ENCODE results near the gene TEX13C. TPM values are rescaled to one million over a fixed set of nuclear protein-coding genes. Genes with fewer than 3 reads are reported as not detected.

The TEX13C gene
- total RNA-seq, result not detected
- polyA plus RNA-seq (2013, experiment 1 of 2), result not detected
- polyA plus RNA-seq (2013, experiment 2 of 2), result not detected
- 0 to 0.07 (median 0) reads per million in 172 experiments for total RNA-seq

- POLR2A ChIA-PET, result no interaction called here
Observed at GRCh38 chrX:125319646-125320521, at the start of gene TEX13C. TEX13C (plus strand) TSS chrX:125319871; CDS start chrX:125320120, 249 bp downstream.

GRCh38 chrX:125287282-125287681 is 32.4 kb upstream of the TEX13C start:
- H3K27ac Mint-ChIP-seq, result no peak overlapping the region
- intact Hi-C loops (cut with DNase I, micrococcal nuclease), result no loop called here
- no peaks in the 10 kb centered on the region for H3K4me1 Mint-ChIP-seq (ENCODE audit: low read depth)
- Histone ChIP-seq H3K27me3 (ENCODE audit: control insufficient read depth in 1 of 2, insufficient read depth in 2 of 2, low read length in 2 of 2) (no peaks in the 10 kb centered on the region), H3K4me3 (ENCODE audit: low read length) (no peak overlapping the region), H3K36me3 (ENCODE audit: insufficient read depth, low read length) (no peaks in the 10 kb centered on the region), H3K27ac (ENCODE audit: low read depth in 1 of 2, low read length in 2 of 2) (no peak overlapping the region), H3K4me1 (ENCODE audit: insufficient read depth, low read length) (no peaks in the 10 kb centered on the region), H3K9me3 (ENCODE audit: control insufficient read depth in 1 of 2, insufficient read depth in 1 of 2, low read length in 2 of 2) (no peaks in the 10 kb centered on the region)
- no peaks in the 10 kb centered on the region for H3K27me3 Mint-ChIP-seq
- DNase-seq (no peak), ATAC-seq (ENCODE audit: poor library complexity) (no peak)
- H3K9me3 Mint-ChIP-seq, result no peaks in the 10 kb centered on the region
- POLR2A ChIA-PET, result no interaction called here
- TF ChIP-seq CTCF (IDR thresholded peaks at IDR 0.05), result no peak
- CTCF ChIA-PET, result no interaction called here
- no peak overlapping the region for H3K4me3 Mint-ChIP-seq
- H3K36me3 Mint-ChIP-seq (ENCODE audit: low read depth), result no peaks in the 10 kb centered on the region

More at GRCh38 chrX:125319646-125320521, at the start of gene TEX13C:
- no peak for DNase-seq
- CTCF ChIA-PET, result interaction anchor here (0.7 kb wide), 1 partner anchor 104 kb away, joined by 3 read pairs; no protein-coding TSS in a partner anchor
- Mint-ChIP-seq H3K36me3 (ENCODE audit: low read depth) (no peaks in the 10 kb centered on the region), H3K4me3 (no peak within 1 kb of the TSS), H3K4me1 (ENCODE audit: low read depth) (no peaks in the 10 kb centered on the region), H3K9me3 (no peaks in the 10 kb centered on the region), H3K27me3 (no peaks in the 10 kb centered on the region), H3K27ac (no peak within 1 kb of the TSS)
- H3K9me3 ChIP-seq (ENCODE audit: control insufficient read depth in 1 of 2, insufficient read depth in 1 of 2, low read length in 2 of 2), result peaks cover 0 to 4% of the 10 kb centered on the region in 2 experiments
- H3K27me3 ChIP-seq (ENCODE audit: control insufficient read depth in 1 of 2, insufficient read depth in 2 of 2, low read length in 2 of 2), result no peaks in the 10 kb centered on the region
- H3K36me3 ChIP-seq (ENCODE audit: insufficient read depth, low read length), result no peaks in the 10 kb centered on the region
- no peaks in the 10 kb centered on the region for H3K4me1 ChIP-seq (ENCODE audit: insufficient read depth, low read length)
- no peak within 1 kb of the TSS for H3K4me3 ChIP-seq (ENCODE audit: low read length)
- intact Hi-C loops (cut with DNase I, micrococcal nuclease), result no loop called here
- ATAC-seq (ENCODE audit: poor library complexity), result no peak
- no peak for TF ChIP-seq CTCF (IDR thresholded peaks at IDR 0.05)
- no peak within 1 kb of the TSS for H3K27ac ChIP-seq (ENCODE audit: low read depth in 1 of 2, low read length in 2 of 2)

GRCh38 chrX:125288343-125288742 is 31.3 kb upstream of the TEX13C start:
- no peak for ATAC-seq (ENCODE audit: poor library complexity)
- Mint-ChIP-seq H3K27me3 (no peaks in the 10 kb centered on the region), H3K4me3 (no peak overlapping the region), H3K4me1 (ENCODE audit: low read depth) (no peaks in the 10 kb centered on the region), H3K36me3 (ENCODE audit: low read depth) (no peaks in the 10 kb centered on the region), H3K9me3 (no peaks in the 10 kb centered on the region), H3K27ac (no peak overlapping the region)
- intact Hi-C loops (cut with DNase I, micrococcal nuclease), result no loop called here
- H3K36me3 ChIP-seq (ENCODE audit: insufficient read depth, low read length), result no peaks in the 10 kb centered on the region
- no peaks in the 10 kb centered on the region for H3K4me1 ChIP-seq (ENCODE audit: insufficient read depth, low read length)
- no peaks in the 10 kb centered on the region for H3K27me3 ChIP-seq (ENCODE audit: control insufficient read depth in 1 of 2, insufficient read depth in 2 of 2, low read length in 2 of 2)
- H3K27ac ChIP-seq (ENCODE audit: low read depth in 1 of 2, low read length in 2 of 2), result no peak overlapping the region
- H3K9me3 ChIP-seq (ENCODE audit: control insufficient read depth in 1 of 2, insufficient read depth in 1 of 2, low read length in 2 of 2), result no peaks in the 10 kb centered on the region
- TF ChIP-seq CTCF (IDR thresholded peaks at IDR 0.05), result no peak
- ChIA-PET POLR2A (no interaction called here), CTCF (no interaction called here)
- H3K4me3 ChIP-seq (ENCODE audit: low read length), result no peak overlapping the region
- no peak for DNase-seq
